Keratinocyte (primary cell): ENCODE data around the gene NKX6-1. TPM values are rescaled to one million over a fixed set of nuclear protein-coding genes. Genes with fewer than 3 reads are reported as not detected.

Experiments
- DNase-seq: peaks from one replicate; pipeline ENCODE4 v3.0.0-alpha.2; 2011; ENCODE audit warnings: low read depth, missing footprints, low spot score
- FAIRE-seq: peaks from 2 replicates; lab custom pipeline; 2011; peaks lifted over from hg19 to GRCh38; lab: Jason Lieb, UNC
- H2AFZ ChIP-seq: 2 replicates; pipeline ENCODE4 v1.6.0; 2012; ENCODE audit warnings: low read length, control low read depth, inconsistent platforms; ENCODE audit not compliant: control insufficient read depth
- H3K27ac ChIP-seq: 2 replicates; pipeline ENCODE4 v1.5.1; 2011; ENCODE audit warnings: low read length; ENCODE audit not compliant: control insufficient read depth, insufficient read depth
- H3K27me3 ChIP-seq: 3 replicates; pipeline ENCODE4 v1.6.0; 2011; ENCODE audit warnings: low read length; ENCODE audit not compliant: control insufficient read depth, insufficient read depth; ENCODE audit errors: extremely low read depth
- H3K36me3 ChIP-seq, 2 experiments: 2 replicates in 1 of 2; 3 replicates in 1 of 2; pipeline ENCODE4 v1.5.1; 2011; ENCODE audit warnings: low read length in 2 of 2, mild to moderate bottlenecking in 1 of 2; ENCODE audit not compliant: control insufficient read depth in 2 of 2, insufficient read depth in 2 of 2; ENCODE audit errors: extremely low read depth in 1 of 2
- H3K4me1 ChIP-seq: 3 replicates; pipeline ENCODE4 v1.5.1; 2011; ENCODE audit warnings: low read length; ENCODE audit not compliant: control insufficient read depth, insufficient read depth; ENCODE audit errors: extremely low read depth
- H3K4me2 ChIP-seq: 3 replicates; pipeline ENCODE4 v1.6.0; 2011; ENCODE audit warnings: low read depth, low read length; ENCODE audit not compliant: control insufficient read depth, insufficient read depth; ENCODE audit errors: extremely low read depth
- H3K4me3 ChIP-seq, 3 experiments: fragments of 200-600 bp in 1 of 3; sonication (generic) in 1 of 3; 2 replicates in 2 of 3; 3 replicates in 1 of 3; pipeline ENCODE4 v1.5.1; 2011 to 2016; ENCODE audit warnings: low read length in 3 of 3, mild to moderate bottlenecking in 3 of 3, control low read depth in 2 of 3, inconsistent platforms in 1 of 3, low read depth in 1 of 3, mixed read lengths in 1 of 3, mixed run types in 1 of 3, moderate library complexity in 1 of 3; ENCODE audit not compliant: control insufficient read depth in 2 of 3, insufficient read depth in 2 of 3; ENCODE audit errors: extremely low read depth in 1 of 3
- H3K79me2 ChIP-seq: 2 replicates; pipeline ENCODE4 v1.6.0; 2012; ENCODE audit warnings: low read length; ENCODE audit not compliant: control insufficient read depth, insufficient read depth
- H3K9ac ChIP-seq: 3 replicates; pipeline ENCODE4 v1.6.0; 2011; ENCODE audit warnings: low read length; ENCODE audit not compliant: control insufficient read depth, insufficient read depth; ENCODE audit errors: extremely low read depth
- H3K9me1 ChIP-seq: 3 replicates; pipeline ENCODE4 v1.6.0; 2011; ENCODE audit warnings: low read length; ENCODE audit not compliant: control insufficient read depth, insufficient read depth; ENCODE audit errors: extremely low read depth
- H3K9me3 ChIP-seq: 2 replicates; pipeline ENCODE4 v1.5.1; 2012; ENCODE audit warnings: low read depth, low read length; ENCODE audit not compliant: control insufficient read depth
- H4K20me1 ChIP-seq: 3 replicates; pipeline ENCODE4 v1.6.0; 2011; ENCODE audit warnings: low read length; ENCODE audit not compliant: control insufficient read depth, insufficient read depth; ENCODE audit errors: extremely low read depth
- EZH2 ChIP-seq: IDR thresholded peaks from one replicate; pipeline ENCODE4 v1.6.1; 2012; ENCODE audit warnings: inconsistent platforms, mild to moderate bottlenecking, low read length, moderate library complexity
- dilution Hi-C: fragments of 300-500 bp; cut with MboI; formaldehyde crosslinking; loops from one replicate; pipeline ENCODE4 v1.7.0; 2020; ENCODE audit warnings: low sequenced_read_pairs; ENCODE audit not compliant: extremely low pct_ligation_motif_present
- polyA plus RNA-seq, 5 experiments: library from polyadenylated mRNA; depleted of rRNA in 3 of 5; stranded (reverse) in 3 of 5; stranded (forward) in 1 of 5; unstranded in 1 of 5; fragments of >200 nt; gene quantifications; 1 replicate in 1 of 5; 2 replicates in 3 of 5; 3 replicates in 1 of 5; pipeline versions ENCODE4 v1.2.1 to v1.2.3, GENCODE V29; 2011 to 2012; ENCODE audit warnings: missing spikeins in 2 of 5, low read depth in 1 of 5, low replicate concordance in 1 of 5
- TF ChIP-seq, protein P1 (sequence below), 3 experiments: IDR thresholded peaks in 1 of 3; conservative IDR thresholded peaks in 1 of 3; optimal IDR thresholded peaks in 1 of 3; 2 replicates in 2 of 3; 3 replicates in 1 of 3; pipeline versions ENCODE3 to v1.5.1; 2011; ENCODE audit warnings: low read length in 3 of 3, mild to moderate bottlenecking in 3 of 3, moderate library complexity in 2 of 3, control low read depth in 1 of 3, inconsistent platforms in 1 of 3; ENCODE audit not compliant: insufficient read depth in 2 of 3; ENCODE audit errors: extremely low read depth in 1 of 3

Gene NKX6-1
- polyA plus RNA-seq, 1 donor (not counting 4 experiments of a cell fraction or from before 2014, with no cell fraction given): not detected

DNA sequence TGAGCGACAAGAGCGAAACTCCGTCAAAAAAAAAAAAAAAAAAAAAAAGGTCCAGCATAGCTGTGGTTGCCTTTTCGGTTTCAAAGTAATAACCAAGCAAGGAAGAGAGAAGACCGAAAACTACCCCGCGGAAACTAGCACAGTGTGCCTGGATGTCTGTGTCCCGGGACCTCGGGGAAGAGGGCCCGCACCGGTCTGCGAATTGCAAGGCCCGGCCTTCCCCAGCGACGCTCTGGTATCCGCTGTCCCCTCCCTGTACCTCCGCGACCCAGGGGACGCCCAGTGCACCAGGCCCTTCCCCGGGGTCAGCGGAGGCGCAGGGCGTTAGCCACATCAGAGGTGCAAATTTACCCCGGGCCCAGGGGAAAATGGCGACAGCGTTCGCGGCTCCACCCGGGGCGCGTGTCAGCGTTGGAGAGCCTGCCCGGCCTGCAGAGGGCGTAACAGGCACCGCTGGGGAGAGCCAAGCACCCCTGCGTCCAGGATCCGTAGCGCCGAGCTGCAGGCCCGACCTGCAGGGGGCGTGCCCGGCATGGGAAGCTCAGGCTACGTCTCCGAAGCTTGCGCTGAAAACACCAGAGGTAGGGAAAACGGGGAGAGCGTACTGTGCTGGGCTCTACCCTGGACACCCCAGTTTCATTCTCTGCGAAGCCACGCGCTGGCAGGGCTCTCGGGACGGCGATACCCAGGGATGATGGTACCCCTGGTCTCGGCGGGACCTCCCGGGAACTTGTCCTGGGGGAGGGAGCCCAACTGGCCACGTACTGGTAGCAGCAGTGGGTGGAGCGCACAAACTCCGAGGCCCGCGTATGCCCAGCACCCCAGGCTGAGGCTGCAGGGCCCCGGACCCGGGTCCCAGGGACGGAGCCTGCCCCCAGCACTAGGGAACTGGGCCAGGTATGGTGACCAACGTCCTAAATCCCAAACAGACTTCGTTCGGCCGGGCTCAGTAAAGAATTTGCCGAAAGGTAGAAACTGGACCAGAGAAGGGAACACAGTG lies 16.2 kb downstream of the NKX6-1 start:
- no peaks in the 10 kb centered on the region for H3K4me1 ChIP-seq
- no peak overlapping the region for H3K9ac ChIP-seq
- H3K79me2 ChIP-seq: no peaks in the 10 kb centered on the region
- H2AFZ ChIP-seq: no peak overlapping the region
- no peaks in the 10 kb centered on the region for H3K36me3 ChIP-seq
- H3K9me3 ChIP-seq: no peaks in the 10 kb centered on the region
- H4K20me1 ChIP-seq: no peaks in the 10 kb centered on the region
- FAIRE-seq (no peak), DNase-seq (no peak)
- peak overlapping the region in 1 of 3 experiments; percentile 7 for H3K4me3 ChIP-seq
- peaks cover 73% of the 10 kb centered on the region for H3K27me3 ChIP-seq
- TF ChIP-seq EZH2: no peak
- TF ChIP-seq, protein P1, sequence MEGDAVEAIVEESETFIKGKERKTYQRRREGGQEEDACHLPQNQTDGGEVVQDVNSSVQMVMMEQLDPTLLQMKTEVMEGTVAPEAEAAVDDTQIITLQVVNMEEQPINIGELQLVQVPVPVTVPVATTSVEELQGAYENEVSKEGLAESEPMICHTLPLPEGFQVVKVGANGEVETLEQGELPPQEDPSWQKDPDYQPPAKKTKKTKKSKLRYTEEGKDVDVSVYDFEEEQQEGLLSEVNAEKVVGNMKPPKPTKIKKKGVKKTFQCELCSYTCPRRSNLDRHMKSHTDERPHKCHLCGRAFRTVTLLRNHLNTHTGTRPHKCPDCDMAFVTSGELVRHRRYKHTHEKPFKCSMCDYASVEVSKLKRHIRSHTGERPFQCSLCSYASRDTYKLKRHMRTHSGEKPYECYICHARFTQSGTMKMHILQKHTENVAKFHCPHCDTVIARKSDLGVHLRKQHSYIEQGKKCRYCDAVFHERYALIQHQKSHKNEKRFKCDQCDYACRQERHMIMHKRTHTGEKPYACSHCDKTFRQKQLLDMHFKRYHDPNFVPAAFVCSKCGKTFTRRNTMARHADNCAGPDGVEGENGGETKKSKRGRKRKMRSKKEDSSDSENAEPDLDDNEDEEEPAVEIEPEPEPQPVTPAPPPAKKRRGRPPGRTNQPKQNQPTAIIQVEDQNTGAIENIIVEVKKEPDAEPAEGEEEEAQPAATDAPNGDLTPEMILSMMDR (optimal IDR thresholded peaks at IDR 0.05 in 1 of 3, IDR thresholded peaks at IDR 0.05 in 1 of 3, conservative IDR thresholded peaks at IDR 0.05 in 1 of 3; ENCODE audit: extremely low read depth in 1 of 3, insufficient read depth in 2 of 3, low read length in 3 of 3): peak; percentile 53 to 76 (median 72)
- dilution Hi-C loops: no loop called here
- no peak overlapping the region for H3K27ac ChIP-seq
- peak overlapping the region; percentile 49 for H3K4me2 ChIP-seq
- no peaks in the 10 kb centered on the region for H3K9me1 ChIP-seq

DNA sequence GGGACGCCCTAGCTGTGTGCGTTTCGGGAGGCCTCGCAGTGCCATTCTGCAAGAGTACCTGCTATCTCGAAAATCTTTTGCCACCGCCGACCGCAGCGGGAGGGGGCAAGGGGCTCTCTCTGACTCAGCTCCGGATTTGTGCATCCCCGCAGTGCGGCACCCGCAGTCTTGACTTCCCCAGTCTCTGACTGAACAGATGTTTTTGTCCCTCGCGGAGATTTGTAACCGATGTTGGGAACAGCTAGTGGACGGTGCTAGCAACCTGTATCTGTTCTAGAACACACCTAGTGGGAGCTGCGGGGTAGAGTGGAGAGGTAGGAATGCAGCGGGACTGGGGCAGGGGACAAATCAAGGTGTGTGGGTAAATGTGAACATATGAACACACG lies 17.2 kb downstream of the NKX6-1 start:
- no peaks in the 10 kb centered on the region for H3K4me1 ChIP-seq
- H3K36me3 ChIP-seq: no peaks in the 10 kb centered on the region
- TF ChIP-seq, protein P1 (optimal IDR thresholded peaks at IDR 0.05 in 1 of 3, IDR thresholded peaks at IDR 0.05 in 1 of 3, conservative IDR thresholded peaks at IDR 0.05 in 1 of 3; ENCODE audit: extremely low read depth in 1 of 3, insufficient read depth in 2 of 3, low read length in 3 of 3): no peak
- DNase-seq (no peak), FAIRE-seq (no peak)
- H3K4me2 ChIP-seq: no peak overlapping the region
- H3K9ac ChIP-seq: no peak overlapping the region
- H3K27me3 ChIP-seq: peaks cover 65% of the 10 kb centered on the region
- H3K9me1 ChIP-seq: no peaks in the 10 kb centered on the region
- no peaks in the 10 kb centered on the region for H3K9me3 ChIP-seq
- H3K27ac ChIP-seq: no peak overlapping the region
- no peaks in the 10 kb centered on the region for H4K20me1 ChIP-seq
- H2AFZ ChIP-seq: no peak overlapping the region
- H3K79me2 ChIP-seq: no peaks in the 10 kb centered on the region
- no peak overlapping the region for H3K4me3 ChIP-seq
- dilution Hi-C loops: no loop called here
